Aorta (tissue), 5 donors: ENCODE measurements around the gene SH2D3A. TPM values are rescaled to one million over a fixed set of nuclear protein-coding genes. Genes with fewer than 3 reads are reported as not detected.

Experiments used
- ATAC-seq: fragments of 200-7000 bp; cut with Tn5 transposase; one replicate; pipeline ENCODE4 v1.9.1; 2022; ENCODE audit warnings: moderate library complexity; ENCODE audit not compliant: low FRiP score
- DNase-seq, 2 donors: peaks; one replicate each; pipeline ENCODE4 v3.0.0-alpha.2; 2020
- H3K27ac ChIP-seq, 2 donors: one replicate each; pipeline ENCODE4 v1.5.1; 2013; ENCODE audit warnings: low read length in 2 of 2, mild to moderate bottlenecking in 2 of 2, moderate library complexity in 2 of 2, control low read depth in 1 of 2, inconsistent platforms in 1 of 2, low read depth in 1 of 2
- H3K27me3 ChIP-seq, 2 donors: one replicate each; pipeline ENCODE4 v1.6.1; 2013; ENCODE audit warnings: control low read depth in 1 of 2, low read length in 1 of 2, mild to moderate bottlenecking in 1 of 2, moderate library complexity in 1 of 2; ENCODE audit not compliant: insufficient read depth in 2 of 2, control insufficient read depth in 1 of 2
- H3K36me3 ChIP-seq, 2 donors: one replicate each; pipeline ENCODE4 v1.6.1; 2013; ENCODE audit warnings: control low read depth in 1 of 2, low read length in 1 of 2, mild to moderate bottlenecking in 1 of 2; ENCODE audit not compliant: insufficient read depth in 2 of 2, control insufficient read depth in 1 of 2
- H3K4me1 ChIP-seq, 2 donors: one replicate each; pipeline ENCODE4 v1.6.1; 2013; ENCODE audit warnings: low read length in 2 of 2, control low read depth in 1 of 2, mild to moderate bottlenecking in 1 of 2, moderate library complexity in 1 of 2; ENCODE audit not compliant: insufficient read depth in 2 of 2, control insufficient read depth in 1 of 2
- H3K4me3 ChIP-seq, 2 donors: one replicate each; pipeline ENCODE4 v1.5.1; 2013; ENCODE audit warnings: low read length in 2 of 2, control low read depth in 1 of 2, mild to moderate bottlenecking in 1 of 2
- H3K9me3 ChIP-seq: one replicate; pipeline ENCODE4 v1.6.1; 2013; ENCODE audit warnings: mild to moderate bottlenecking, low read length; ENCODE audit not compliant: control insufficient read depth
- WGBS, 2 donors: extraction: QIAGEN DNeasy Blood & Tissue Kit; methylation state at CpG; one replicate each; pipeline ENCODE4 v1.1.7; 2013; 5-methylcytosine and 5-hydroxymethylcytosine counted together
- intact Hi-C, 2 donors: fragments of 100-400 bp; cut with DNase I; formaldehyde crosslinking; loops; one replicate each; pipeline versions ENCODE4 v1.14.2 to v1.15.0; 2022
- polyA plus RNA-seq, 2 donors: library from polyadenylated mRNA; stranded (reverse); fragments of 200-250 nt; gene quantifications; one replicate each; pipeline ENCODE4 v1.2.3, GENCODE V29; 2013
- total RNA-seq, 2 donors: library from RNA; stranded (reverse); fragmentation: NEBNext Ultra II Directional; extraction: Animal tissue kit (Norgen Biotek cat#: 25700); gene quantifications; one replicate each; pipeline ENCODE4 v1.2.1, GENCODE V29; 2021
- donor health status: healthy with polysubstance abuse.
- donor health status: Bipolar disorder and iron deficiency.
- donor health status: DM: no; HTN: no; CAD: no.
- donor health status: DM: no; HTN: no; CAD: no.
- donor health status: DM: yes; HTN: yes; CAD: no.

The SH2D3A gene
- total and polyA plus RNA-seq, 4 donors, result 0.26 to 4.1 (median 0.85) TPM

- Histone ChIP-seq H3K9me3 (no peaks in the 10 kb centered on the region), H3K27me3 (no peaks in the 10 kb centered on the region), H3K36me3 (no peaks in the 10 kb centered on the region), H3K4me3 (no peak overlapping the region), H3K4me1 (no peaks in the 10 kb centered on the region), H3K27ac (no peak overlapping the region)
- DNase-seq (no peak), ATAC-seq (no peak)
- WGBS, 2 donors, result 63 to 68% methylated on average over 19 to 21 of the region's 21 CpGs
- intact Hi-C loops, result no loop called here
These were observed 48.3 kb downstream of the SH2D3A start for GRCh38 chr19:6718741-6719539.

GRCh38 chr19:6718111-6718740 lies 49.0 kb downstream of the SH2D3A start:
- Histone ChIP-seq H3K4me1 (no peaks in the 10 kb centered on the region), H3K27ac (no peak overlapping the region), H3K36me3 (no peaks in the 10 kb centered on the region), H3K27me3 (no peaks in the 10 kb centered on the region), H3K9me3 (no peaks in the 10 kb centered on the region), H3K4me3 (no peak overlapping the region)
- no peak for DNase-seq
- 54 to 67% methylated on average over 23 of the region's 23 CpGs for WGBS, 2 donors
- no peak for ATAC-seq
- intact Hi-C loops, result no loop called here

GRCh38 chr19:6717441-6717971 lies 49.7 kb downstream of the SH2D3A start:
- ATAC-seq, result no peak
- Histone ChIP-seq H3K27me3 (no peaks in the 10 kb centered on the region), H3K9me3 (no peaks in the 10 kb centered on the region), H3K4me3 (no peak overlapping the region), H3K36me3 (no peaks in the 10 kb centered on the region), H3K4me1 (no peaks in the 10 kb centered on the region), H3K27ac (no peak overlapping the region)
- no peak for DNase-seq
- 75 to 82% methylated on average over 4 of the region's 4 CpGs for WGBS, 2 donors
- intact Hi-C loops, result no loop called here

GRCh38 chr19:6717036-6717435 lies 50.2 kb downstream of the SH2D3A start:
- no peak for ATAC-seq
- intact Hi-C loops, result no loop called here
- Histone ChIP-seq H3K9me3 (no peaks in the 10 kb centered on the region), H3K27ac (no peak overlapping the region), H3K36me3 (no peaks in the 10 kb centered on the region), H3K4me1 (no peaks in the 10 kb centered on the region), H3K4me3 (no peak overlapping the region), H3K27me3 (no peaks in the 10 kb centered on the region)
- DNase-seq, result no peak
- 73 to 74% methylated on average over 10 of the region's 10 CpGs for WGBS, 2 donors

- no peaks in the 10 kb centered on the region for H3K27me3 ChIP-seq
- intact Hi-C loops, result no loop called here
- no peak for ATAC-seq
- no peak overlapping the region for H3K27ac ChIP-seq
- no peak overlapping the region for H3K4me3 ChIP-seq
- no peaks in the 10 kb centered on the region for H3K9me3 ChIP-seq
- 57 to 62% methylated on average over 6 of the region's 6 CpGs for WGBS, 2 donors
- no peaks in the 10 kb centered on the region for H3K36me3 ChIP-seq
- DNase-seq, result no peak
- no peaks in the 10 kb centered on the region for H3K4me1 ChIP-seq
These were observed 50.6 kb downstream of the SH2D3A start for GRCh38 chr19:6716610-6716970.

GRCh38 chr19:6714749-6715555 lies 52.3 kb downstream of the SH2D3A start:
- ATAC-seq, result no peak
- no peak overlapping the region for H3K27ac ChIP-seq
- 87 to 89% methylated on average over 11 of the region's 11 CpGs for WGBS, 2 donors
- H3K36me3 ChIP-seq, result no peaks in the 10 kb centered on the region
- no peak overlapping the region for H3K4me3 ChIP-seq
- no peaks in the 10 kb centered on the region for H3K4me1 ChIP-seq
- no peaks in the 10 kb centered on the region for H3K27me3 ChIP-seq
- no peaks in the 10 kb centered on the region for H3K9me3 ChIP-seq
- DNase-seq, result no peak
- intact Hi-C loops, result no loop called here

- ATAC-seq, result no peak
- DNase-seq, result no peak
- no peaks in the 10 kb centered on the region for H3K27me3 ChIP-seq
These were observed 53.2 kb downstream of the SH2D3A start for GRCh38 chr19:6713773-6714692.

More at GRCh38 chr19:6713773-6714692, 53.2 kb downstream of the SH2D3A start:
- intact Hi-C loops, result no loop called here
- Histone ChIP-seq H3K9me3 (no peaks in the 10 kb centered on the region), H3K4me3 (no peak overlapping the region), H3K4me1 (no peaks in the 10 kb centered on the region), H3K27ac (no peak overlapping the region), H3K36me3 (no peaks in the 10 kb centered on the region)
- WGBS, 2 donors, result 68 to 71% methylated on average over 24 of the region's 24 CpGs
